ACC112 (cell line): ENCODE results near the gene SLMAP.

Experiments
- H2AFZ ChIP-seq: fragments of 200-600 bp; sonication (generic); one replicate; pipeline ENCODE4 v1.6.0; 2017; ENCODE audit warnings: antibody characterized with exemption, low read length; ENCODE audit not compliant: unreplicated experiment
- H3K27ac ChIP-seq: fragments of 200-600 bp; sonication (generic); 2 replicates; pipeline ENCODE4 v1.5.1; 2014; ENCODE audit warnings: low read depth, mild to moderate bottlenecking, antibody characterized with exemption, low read length, moderate library complexity
- H3K27me3 ChIP-seq: fragments of 200-600 bp; sonication (generic); 2 replicates; pipeline ENCODE4 v1.6.1; 2014; ENCODE audit warnings: mild to moderate bottlenecking, antibody characterized with exemption, low read length, moderate library complexity, mixed read lengths; ENCODE audit not compliant: insufficient read depth
- H3K36me3 ChIP-seq: fragments of 200-600 bp; sonication (generic); 2 replicates; pipeline ENCODE4 v1.6.1; 2016; ENCODE audit warnings: mild to moderate bottlenecking, antibody characterized with exemption, low read length, moderate library complexity, mixed read lengths; ENCODE audit not compliant: insufficient read depth
- H3K4me1 ChIP-seq: fragments of 200-600 bp; sonication (generic); one replicate; pipeline ENCODE4 v1.6.1; 2016; ENCODE audit warnings: low read length, mixed read lengths; ENCODE audit not compliant: insufficient read depth, unreplicated experiment, control insufficient read depth
- H3K4me3 ChIP-seq: fragments of 200-600 bp; sonication (generic); 2 replicates; pipeline ENCODE4 v1.5.1; 2014; ENCODE audit warnings: mild to moderate bottlenecking, low read depth, low read length
- H3K79me2 ChIP-seq: fragments of 200-600 bp; sonication (generic); one replicate; pipeline ENCODE4 v1.6.0; 2016; ENCODE audit warnings: low read length; ENCODE audit not compliant: control insufficient read depth, unreplicated experiment, insufficient read depth

The SLMAP gene

GRCh38 chr3:57825116-57825515 lies 69.0 kb downstream of the SLMAP start:
- Histone ChIP-seq H3K4me3 (no peak overlapping the region), H3K79me2 (peaks cover 28% of the 10 kb centered on the region), H3K36me3 (no peaks in the 10 kb centered on the region), H3K27me3 (no peaks in the 10 kb centered on the region), H3K27ac (no peak overlapping the region), H2AFZ (no peak overlapping the region), H3K4me1 (peaks cover 16% of the 10 kb centered on the region)

- H3K79me2 ChIP-seq: peaks cover 22% of the 10 kb centered on the region
- H3K27ac ChIP-seq: no peak overlapping the region
- H3K4me3 ChIP-seq: no peak overlapping the region
- H3K36me3 ChIP-seq: no peaks in the 10 kb centered on the region
- peaks cover 16% of the 10 kb centered on the region for H3K4me1 ChIP-seq
- no peak overlapping the region for H2AFZ ChIP-seq
- H3K27me3 ChIP-seq: no peaks in the 10 kb centered on the region
These were observed 70.3 kb downstream of the SLMAP start for GRCh38 chr3:57826245-57826951.

GRCh38 chr3:57826952-57827723 lies 71.0 kb downstream of the SLMAP start:
- Histone ChIP-seq H3K27ac (no peak overlapping the region), H3K4me3 (no peak overlapping the region), H3K36me3 (peaks cover 6% of the 10 kb centered on the region; the same call in 1 of the 2 replicates), H2AFZ (no peak overlapping the region), H3K4me1 (peaks cover 16% of the 10 kb centered on the region), H3K79me2 (peaks cover 22% of the 10 kb centered on the region), H3K27me3 (no peaks in the 10 kb centered on the region)

- Histone ChIP-seq H3K4me1 (peaks cover 16% of the 10 kb centered on the region), H3K4me3 (no peak overlapping the region), H3K79me2 (peaks cover 25% of the 10 kb centered on the region), H3K27me3 (no peaks in the 10 kb centered on the region), H3K27ac (no peak overlapping the region), H2AFZ (no peak overlapping the region), H3K36me3 (peaks cover 12% of the 10 kb centered on the region; the same call in 1 of the 2 replicates)
These were observed 71.6 kb downstream of the SLMAP start for GRCh38 chr3:57827757-57828156.

GRCh38 chr3:57832486-57832885 lies 76.4 kb downstream of the SLMAP start:
- peaks cover 15% of the 10 kb centered on the region for H3K79me2 ChIP-seq
- no peak overlapping the region for H3K27ac ChIP-seq
- H2AFZ ChIP-seq: no peak overlapping the region
- H3K4me3 ChIP-seq: no peak overlapping the region
- H3K36me3 ChIP-seq: peaks cover 14% of the 10 kb centered on the region; the same call in 1 of the 2 replicates
- H3K4me1 ChIP-seq: peaks cover 1% of the 10 kb centered on the region
- H3K27me3 ChIP-seq: no peaks in the 10 kb centered on the region

- H3K79me2 ChIP-seq: peaks cover 12% of the 10 kb centered on the region
- H3K4me1 ChIP-seq: no peaks in the 10 kb centered on the region
- H3K4me3 ChIP-seq: no peak overlapping the region
- no peak overlapping the region for H3K27ac ChIP-seq
- no peak overlapping the region for H2AFZ ChIP-seq
- no peaks in the 10 kb centered on the region for H3K27me3 ChIP-seq
- peaks cover 14% of the 10 kb centered on the region; the same call in 1 of the 2 replicates for H3K36me3 ChIP-seq
These were observed 76.8 kb downstream of the SLMAP start for GRCh38 chr3:57832900-57833313.

- Histone ChIP-seq H3K27me3 (no peaks in the 10 kb centered on the region), H3K27ac (no peak overlapping the region), H3K79me2 (peaks cover 8% of the 10 kb centered on the region), H3K4me1 (no peaks in the 10 kb centered on the region), H3K36me3 (peaks cover 14% of the 10 kb centered on the region; the same call in 1 of the 2 replicates), H3K4me3 (no peak overlapping the region), H2AFZ (no peak overlapping the region)
These were observed 77.7 kb downstream of the SLMAP start for GRCh38 chr3:57833763-57834162.

GRCh38 chr3:57837686-57838085 lies 81.6 kb downstream of the SLMAP start:
- Histone ChIP-seq H3K36me3 (peaks cover 3% of the 10 kb centered on the region; the same call in 1 of the 2 replicates), H3K27ac (no peak overlapping the region), H2AFZ (no peak overlapping the region), H3K27me3 (no peaks in the 10 kb centered on the region), H3K79me2 (peaks cover 4% of the 10 kb centered on the region), H3K4me3 (no peak overlapping the region), H3K4me1 (no peaks in the 10 kb centered on the region)

GRCh38 chr3:57838627-57839026 lies 82.5 kb downstream of the SLMAP start:
- no peaks in the 10 kb centered on the region for H3K4me1 ChIP-seq
- no peak overlapping the region for H3K4me3 ChIP-seq
- H3K27me3 ChIP-seq: no peaks in the 10 kb centered on the region
- no peak overlapping the region for H2AFZ ChIP-seq
- no peak overlapping the region for H3K27ac ChIP-seq
- no peaks in the 10 kb centered on the region for H3K36me3 ChIP-seq
- H3K79me2 ChIP-seq: peaks cover 2% of the 10 kb centered on the region

GRCh38 chr3:57840473-57840872 lies 84.4 kb downstream of the SLMAP start:
- Histone ChIP-seq H3K79me2 (peaks cover 2% of the 10 kb centered on the region), H3K27me3 (no peaks in the 10 kb centered on the region), H3K4me1 (no peaks in the 10 kb centered on the region), H3K36me3 (no peaks in the 10 kb centered on the region), H3K4me3 (no peak overlapping the region), H2AFZ (no peak overlapping the region), H3K27ac (no peak overlapping the region)

GRCh38 chr3:57841818-57842217 lies 85.7 kb downstream of the SLMAP start:
- Histone ChIP-seq H3K4me1 (no peaks in the 10 kb centered on the region), H3K79me2 (no peaks in the 10 kb centered on the region), H3K27me3 (no peaks in the 10 kb centered on the region), H2AFZ (no peak overlapping the region), H3K36me3 (no peaks in the 10 kb centered on the region), H3K27ac (no peak overlapping the region), H3K4me3 (no peak overlapping the region)
